H9 (cell line): ENCODE results near the gene FIBP. TPM values are rescaled to one million over a fixed set of nuclear protein-coding genes. Genes with fewer than 3 reads are reported as not detected.

Source experiments
- DNase-seq: peaks from one replicate; pipeline ENCODE4 v3.0.0-alpha.2; 2017
- H2AFZ ChIP-seq: one replicate; pipeline ENCODE4 v1.6.1; 2013; ENCODE audit warnings: mild to moderate bottlenecking, low read length, control low read depth, moderate library complexity
- H2AK5ac ChIP-seq: 2 replicates; pipeline ENCODE4 v1.6.1; 2013; ENCODE audit warnings: low read length, control low read depth, mixed read lengths; ENCODE audit not compliant: insufficient read length
- H2BK120ac ChIP-seq: one replicate; pipeline ENCODE4 v1.6.1; 2013; ENCODE audit warnings: low read depth, mild to moderate bottlenecking, low read length, control low read depth, inconsistent platforms; ENCODE audit not compliant: poor library complexity, severe bottlenecking
- H2BK12ac ChIP-seq: 2 replicates; pipeline ENCODE4 v1.6.1; 2013; ENCODE audit warnings: low read length, control low read depth, mixed read lengths, low read depth; ENCODE audit not compliant: insufficient read length
- H2BK15ac ChIP-seq: 2 replicates; pipeline ENCODE4 v1.6.1; 2013; ENCODE audit warnings: low read depth, low read length, control low read depth
- H2BK20ac ChIP-seq: one replicate; pipeline ENCODE4 v1.6.1; 2013; ENCODE audit warnings: low read depth, mild to moderate bottlenecking, low read length, control low read depth, inconsistent platforms; ENCODE audit not compliant: poor library complexity, severe bottlenecking
- H2BK5ac ChIP-seq: 2 replicates; pipeline ENCODE4 v1.6.1; 2013; ENCODE audit warnings: low read length, control low read depth, mixed read lengths; ENCODE audit not compliant: insufficient read length
- H3K14ac ChIP-seq: 2 replicates; pipeline ENCODE4 v1.6.1; 2013; ENCODE audit warnings: low read length, control low read depth; ENCODE audit not compliant: insufficient read depth
- H3K18ac ChIP-seq: 2 replicates; pipeline ENCODE4 v1.6.1; 2013; ENCODE audit warnings: low read depth, mild to moderate bottlenecking, mixed read lengths, low read length, control low read depth; ENCODE audit not compliant: insufficient read length
- H3K23ac ChIP-seq: 2 replicates; pipeline ENCODE4 v1.6.1; 2013; ENCODE audit warnings: low read length, control low read depth, mixed read lengths, low read depth; ENCODE audit not compliant: insufficient read length
- H3K23me2 ChIP-seq: 2 replicates; pipeline ENCODE4 v1.6.1; 2013; ENCODE audit warnings: low read depth, mild to moderate bottlenecking, mixed read lengths, low read length, control low read depth; ENCODE audit not compliant: insufficient read length, poor library complexity, severe bottlenecking
- H3K27ac ChIP-seq: 2 replicates; pipeline ENCODE4 v1.5.1; 2013; ENCODE audit warnings: low read length, control low read depth, mixed read lengths, low read depth; ENCODE audit not compliant: insufficient read length
- H3K27me3 ChIP-seq: 2 replicates; pipeline ENCODE4 v1.6.1; 2013; ENCODE audit warnings: low read length, control low read depth, inconsistent platforms; ENCODE audit not compliant: insufficient read depth
- H3K4ac ChIP-seq: 2 replicates; pipeline ENCODE4 v1.6.1; 2013; ENCODE audit warnings: low read depth, mild to moderate bottlenecking, control low read depth, inconsistent platforms, low read length, moderate library complexity
- H3K4me1 ChIP-seq: 2 replicates; pipeline ENCODE4 v1.6.1; 2013; ENCODE audit warnings: low read length, control low read depth, inconsistent platforms; ENCODE audit not compliant: insufficient read depth
- H3K4me2 ChIP-seq: 2 replicates; pipeline ENCODE4 v1.6.1; 2013; ENCODE audit warnings: low read length, control low read depth, mixed read lengths; ENCODE audit not compliant: insufficient read length, insufficient read depth
- H3K56ac ChIP-seq: 2 replicates; pipeline ENCODE4 v1.6.1; 2013; ENCODE audit warnings: low read depth, mild to moderate bottlenecking, mixed read lengths, low read length, control low read depth; ENCODE audit not compliant: insufficient read length
- H3K79me1 ChIP-seq: 2 replicates; pipeline ENCODE4 v1.6.1; 2013; ENCODE audit warnings: low read depth, mild to moderate bottlenecking, moderate library complexity, low read length, control low read depth, inconsistent platforms; ENCODE audit not compliant: insufficient read depth, poor library complexity, severe bottlenecking
- H3K79me2 ChIP-seq: 2 replicates; pipeline ENCODE4 v1.6.1; 2013; ENCODE audit warnings: low read length, control low read depth, inconsistent platforms; ENCODE audit not compliant: insufficient read depth
- H3K9ac ChIP-seq: 2 replicates; pipeline ENCODE4 v1.6.1; 2013; ENCODE audit warnings: low read length, control low read depth, mixed read lengths; ENCODE audit not compliant: insufficient read length; ENCODE audit errors: extremely low read depth
- H3K9me3 ChIP-seq: one replicate; pipeline ENCODE4 v1.6.1; 2013; ENCODE audit warnings: low read depth, low read length, inconsistent platforms; ENCODE audit not compliant: control insufficient read depth
- H3T11ph ChIP-seq: one replicate; pipeline ENCODE4 v1.6.1; 2013; ENCODE audit warnings: mild to moderate bottlenecking, low read length, control low read depth, inconsistent platforms
- H4K20me1 ChIP-seq: one replicate; pipeline ENCODE4 v1.6.1; 2013; ENCODE audit not compliant: control insufficient read depth, insufficient read length, insufficient read depth
- H4K5ac ChIP-seq: 2 replicates; pipeline ENCODE4 v1.6.1; 2013; ENCODE audit warnings: low read depth, mild to moderate bottlenecking, mixed read lengths, low read length, control low read depth; ENCODE audit not compliant: insufficient read length
- H4K8ac ChIP-seq: replicated peaks from 2 replicates; pipeline ENCODE4 v1.6.1; 2013; ENCODE audit warnings: low read length, control low read depth, mixed read lengths, low read depth; ENCODE audit not compliant: insufficient read length
- H4K91ac ChIP-seq: 2 replicates; pipeline ENCODE4 v1.6.1; 2013; ENCODE audit warnings: low read depth, mild to moderate bottlenecking, moderate library complexity, mixed read lengths, low read length, control low read depth; ENCODE audit not compliant: insufficient read length
- H3K27ac Mint-ChIP-seq, 3 experiments: 2 replicates in 2 of 3; 3 replicates in 1 of 3; pipeline ENCODE4 v1.8.0; 2020 to 2021; ENCODE audit warnings: mixed read lengths in 3 of 3, mild to moderate bottlenecking in 1 of 3, moderate library complexity in 1 of 3
- H3K27me3 Mint-ChIP-seq: 2 replicates; pipeline ENCODE4 v1.8.0; 2021; ENCODE audit warnings: low read depth, mild to moderate bottlenecking, moderate library complexity, mixed read lengths
- H3K36me3 Mint-ChIP-seq, 3 experiments: 2 replicates in 2 of 3; 3 replicates in 1 of 3; pipeline ENCODE4 v1.8.0; 2020 to 2021; ENCODE audit warnings: low read depth in 3 of 3, mixed read lengths in 3 of 3; ENCODE audit not compliant: insufficient read depth in 1 of 3
- H3K4me1 Mint-ChIP-seq, 2 experiments: 2 replicates each; pipeline ENCODE4 v1.8.0; 2020; ENCODE audit warnings: mixed read lengths in 2 of 2
- H3K4me3 Mint-ChIP-seq, 2 experiments: 2 replicates in 1 of 2; 3 replicates in 1 of 2; pipeline ENCODE4 v1.8.0; 2020 to 2021; ENCODE audit warnings: mild to moderate bottlenecking in 2 of 2, mixed read lengths in 2 of 2, moderate library complexity in 1 of 2
- H3K9me3 Mint-ChIP-seq, 2 experiments: 2 replicates in 1 of 2; 3 replicates in 1 of 2; pipeline ENCODE4 v1.8.0; 2020; ENCODE audit warnings: mild to moderate bottlenecking in 2 of 2, mixed read lengths in 2 of 2, moderate library complexity in 1 of 2
- CTCF ChIP-seq: fragments of 200-600 bp; sonication (generic); conservative IDR thresholded peaks from 3 replicates; pipeline ENCODE4 v1.8.0; 2021; ENCODE audit warnings: antibody characterized with exemption, mild to moderate bottlenecking
- WGBS: extraction: QIAGEN DNeasy Blood & Tissue Kit; methylation state at CpG from one replicate; pipeline ENCODE4 v1.1.7; 2013; ENCODE audit warnings: missing lambda C conversion rate, low lambda C conversion rate, mixed read lengths; ENCODE audit not compliant: insufficient read length; ENCODE audit errors: extremely low coverage; 5-methylcytosine and 5-hydroxymethylcytosine counted together
- total RNA-seq: library from RNA; stranded (reverse); gene quantifications from 2 replicates; pipeline ENCODE4 v1.2.1, GENCODE V29; 2021

The FIBP gene
- total RNA-seq, 1 experiment from 2014 or later: 87.0 TPM

- DNase-seq: peak; percentile 19
- Histone ChIP-seq H3K23me2 (peaks cover 14% of the 10 kb centered on the region), H2AK5ac (no peak overlapping the region), H2BK12ac (no peak overlapping the region), H3K18ac (no peak overlapping the region), H3K27ac (no peak overlapping the region), H4K5ac (no peak overlapping the region), H2AFZ (no peak overlapping the region), H4K8ac (no peak overlapping the region), H3K4ac (no peak overlapping the region), H4K20me1 (no peaks in the 10 kb centered on the region), H2BK120ac (no peak overlapping the region), H2BK15ac (no peak overlapping the region), H3K79me1 (peaks cover 3% of the 10 kb centered on the region), H3K4me2 (no peak overlapping the region), H3K9me3 (no peaks in the 10 kb centered on the region), H3K14ac (no peak overlapping the region), H4K91ac (no peak overlapping the region), H2BK5ac (no peak overlapping the region), H3K23ac (no peak overlapping the region), H2BK20ac (no peak overlapping the region), H3K79me2 (peaks cover 14% of the 10 kb centered on the region; the same call in 1 of the 2 replicates), H3K4me1 (no peaks in the 10 kb centered on the region), H3K27me3 (no peaks in the 10 kb centered on the region), H3K9ac (no peak overlapping the region), H3T11ph (no peak overlapping the region), H3K56ac (no peak overlapping the region)
- H3K27ac Mint-ChIP-seq: peak overlapping the region in 2 of 3 experiments; percentile 27 to 28; a peak in 2 of 7 replicates
- H3K4me1 Mint-ChIP-seq: peaks cover 22 to 28% of the 10 kb centered on the region in 2 experiments
- peaks cover 47 to 58% (median 50%) of the 10 kb centered on the region in 3 experiments for H3K36me3 Mint-ChIP-seq
- no CpG with 5 or more reads among the region's 4 CpGs for WGBS
- H3K27me3 Mint-ChIP-seq: peaks cover 8% of the 10 kb centered on the region
- peaks cover 3 to 7% of the 10 kb centered on the region in 2 experiments; a peak in 2 of 5 replicates for H3K9me3 Mint-ChIP-seq
- TF ChIP-seq CTCF: no peak
- H3K4me3 Mint-ChIP-seq: peak overlapping the region; percentile 36 to 67; a peak in 3 of 5 replicates
Observed at GRCh38 chr11:65854161-65854592, 34.1 kb downstream of the FIBP start.
